OCI-LY1 (cell line): ENCODE data around the gene CTNNBL1.

Source experiments
- H2AFZ ChIP-seq: fragments of 200-600 bp; sonication (generic), shearing (Covaris generic); 2 replicates; pipeline ENCODE4 v1.6.0; 2014; ENCODE audit warnings: antibody characterized with exemption, mild to moderate bottlenecking, low read length
- H3F3A ChIP-seq: fragments of 200-600 bp; sonication (generic), shearing (Covaris generic); 2 replicates; pipeline ENCODE4 v1.6.0; 2014; ENCODE audit warnings: mild to moderate bottlenecking, antibody characterized with exemption, low read length, moderate library complexity; ENCODE audit not compliant: insufficient read depth
- H3K27ac ChIP-seq: fragments of 200-600 bp; sonication (generic); 2 replicates; pipeline ENCODE4 v1.5.1; 2014; ENCODE audit warnings: low read length, mixed run types, mild to moderate bottlenecking, low read depth; ENCODE audit not compliant: poor library complexity, severe bottlenecking
- H3K27me3 ChIP-seq: fragments of 200-600 bp; sonication (generic); 2 replicates; pipeline ENCODE4 v1.6.0; 2014; ENCODE audit warnings: antibody characterized with exemption, mild to moderate bottlenecking, low read length, moderate library complexity; ENCODE audit not compliant: insufficient read depth
- H3K36me3 ChIP-seq: fragments of 200-600 bp; sonication (generic); 2 replicates; pipeline ENCODE4 v1.6.1; 2014; ENCODE audit warnings: mild to moderate bottlenecking, antibody characterized with exemption, low read length, moderate library complexity, mixed read lengths; ENCODE audit not compliant: insufficient read depth
- H3K4me1 ChIP-seq: fragments of 200-600 bp; sonication (generic); 2 replicates; pipeline ENCODE4 v1.5.1; 2014; ENCODE audit warnings: mild to moderate bottlenecking, low read length, moderate library complexity; ENCODE audit not compliant: insufficient read depth, severe bottlenecking
- H3K4me2 ChIP-seq: fragments of 200-600 bp; sonication (generic), shearing (Covaris generic); 2 replicates; pipeline ENCODE4 v1.6.1; 2014; ENCODE audit warnings: low read length
- H3K4me3 ChIP-seq: fragments of 200-600 bp; sonication (generic); 2 replicates; pipeline ENCODE4 v1.5.1; 2014; ENCODE audit warnings: low read length, low read depth, mild to moderate bottlenecking, mixed read lengths; ENCODE audit not compliant: poor library complexity, severe bottlenecking
- H3K79me2 ChIP-seq: fragments of 200-600 bp; shearing (Covaris generic); 2 replicates; pipeline ENCODE4 v1.6.1; 2016; ENCODE audit warnings: mixed run types, low read length, mixed read lengths; ENCODE audit not compliant: insufficient read depth
- H3K9ac ChIP-seq: fragments of 200-600 bp; sonication (generic), shearing (Covaris generic); 2 replicates; pipeline ENCODE4 v1.6.1; 2014; ENCODE audit warnings: mild to moderate bottlenecking, low read length, mixed read lengths
- H3K9me2 ChIP-seq: fragments of 200-600 bp; sonication (generic), shearing (Covaris generic); 2 replicates; pipeline ENCODE4 v1.6.1; 2014; ENCODE audit warnings: low read depth, mild to moderate bottlenecking, low read length, mixed read lengths
- H3K9me3 ChIP-seq: fragments of 200-600 bp; shearing (Covaris generic); 2 replicates; pipeline ENCODE4 v1.6.1; 2014; ENCODE audit warnings: low read length, mixed read lengths
- H4K20me1 ChIP-seq: fragments of 200-600 bp; sonication (generic), shearing (Covaris generic); 2 replicates; pipeline ENCODE4 v1.6.0; 2016; ENCODE audit warnings: mild to moderate bottlenecking, low read length; ENCODE audit not compliant: insufficient read depth
- EZH2 ChIP-seq: fragments of 200-600 bp; sonication (generic), shearing (Covaris generic); IDR thresholded peaks from 2 replicates; pipeline ENCODE4 v1.8.0; 2017; ENCODE audit warnings: borderline replicate concordance, mixed run types, mild to moderate bottlenecking, antibody characterized with exemption, low read length, moderate library complexity, mixed read lengths
- TF ChIP-seq, protein P1 (sequence below): fragments of 200-600 bp; sonication (generic), shearing (Covaris generic); IDR thresholded peaks from 2 replicates; pipeline ENCODE4 v1.5.1; 2017; ENCODE audit warnings: mild to moderate bottlenecking, antibody characterized with exemption, low read length, moderate library complexity, mixed read lengths

The CTNNBL1 gene

GRCh38 chr20:37742131-37742530, 48.3 kb downstream of the CTNNBL1 start:
- TF ChIP-seq, protein P1, sequence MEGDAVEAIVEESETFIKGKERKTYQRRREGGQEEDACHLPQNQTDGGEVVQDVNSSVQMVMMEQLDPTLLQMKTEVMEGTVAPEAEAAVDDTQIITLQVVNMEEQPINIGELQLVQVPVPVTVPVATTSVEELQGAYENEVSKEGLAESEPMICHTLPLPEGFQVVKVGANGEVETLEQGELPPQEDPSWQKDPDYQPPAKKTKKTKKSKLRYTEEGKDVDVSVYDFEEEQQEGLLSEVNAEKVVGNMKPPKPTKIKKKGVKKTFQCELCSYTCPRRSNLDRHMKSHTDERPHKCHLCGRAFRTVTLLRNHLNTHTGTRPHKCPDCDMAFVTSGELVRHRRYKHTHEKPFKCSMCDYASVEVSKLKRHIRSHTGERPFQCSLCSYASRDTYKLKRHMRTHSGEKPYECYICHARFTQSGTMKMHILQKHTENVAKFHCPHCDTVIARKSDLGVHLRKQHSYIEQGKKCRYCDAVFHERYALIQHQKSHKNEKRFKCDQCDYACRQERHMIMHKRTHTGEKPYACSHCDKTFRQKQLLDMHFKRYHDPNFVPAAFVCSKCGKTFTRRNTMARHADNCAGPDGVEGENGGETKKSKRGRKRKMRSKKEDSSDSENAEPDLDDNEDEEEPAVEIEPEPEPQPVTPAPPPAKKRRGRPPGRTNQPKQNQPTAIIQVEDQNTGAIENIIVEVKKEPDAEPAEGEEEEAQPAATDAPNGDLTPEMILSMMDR, result no peak
- TF ChIP-seq EZH2, result no peak
- Histone ChIP-seq H3K79me2 (no peaks in the 10 kb centered on the region), H3K9ac (no peak overlapping the region), H3F3A (no peaks in the 10 kb centered on the region), H3K27ac (no peak overlapping the region), H3K36me3 (peaks cover 37% of the 10 kb centered on the region), H3K27me3 (no peaks in the 10 kb centered on the region), H3K4me2 (no peak overlapping the region), H3K9me3 (no peaks in the 10 kb centered on the region), H4K20me1 (no peaks in the 10 kb centered on the region), H3K4me1 (peaks cover 29% of the 10 kb centered on the region), H3K9me2 (no peaks in the 10 kb centered on the region), H3K4me3 (no peak overlapping the region), H2AFZ (no peak overlapping the region)

DNA sequence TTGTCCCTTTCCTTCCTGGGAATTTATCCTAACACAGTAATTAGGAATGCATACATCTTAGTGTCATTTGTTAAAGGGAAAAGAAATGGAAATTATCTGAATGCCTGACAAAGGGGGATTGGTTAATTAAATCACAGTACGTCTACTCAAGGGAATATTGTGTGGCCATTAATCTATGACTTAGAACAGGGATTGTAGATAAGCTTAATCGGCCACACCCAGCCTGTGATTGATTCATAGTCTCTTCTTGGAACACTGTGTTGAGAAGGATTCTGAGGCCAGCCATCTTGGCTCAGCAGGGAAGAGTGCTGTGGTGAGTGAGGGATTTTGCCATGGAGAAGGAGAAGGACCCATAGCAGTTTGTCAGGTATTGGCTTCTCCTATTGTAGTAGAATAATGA, 50.5 kb downstream of the CTNNBL1 start:
- Histone ChIP-seq H2AFZ (no peak overlapping the region), H3K9me3 (no peaks in the 10 kb centered on the region), H3K27me3 (no peaks in the 10 kb centered on the region), H3F3A (no peaks in the 10 kb centered on the region), H4K20me1 (no peaks in the 10 kb centered on the region), H3K9me2 (no peaks in the 10 kb centered on the region), H3K4me2 (no peak overlapping the region), H3K4me1 (peaks cover 21% of the 10 kb centered on the region), H3K9ac (no peak overlapping the region), H3K27ac (no peak overlapping the region), H3K4me3 (no peak overlapping the region), H3K36me3 (peaks cover 31% of the 10 kb centered on the region), H3K79me2 (no peaks in the 10 kb centered on the region)
- TF ChIP-seq, protein P1, result no peak
- no peak for TF ChIP-seq EZH2

- peak overlapping the region; percentile 25 for H3K27ac ChIP-seq
- no peaks in the 10 kb centered on the region for H3F3A ChIP-seq
- no peak overlapping the region for H3K4me3 ChIP-seq
- no peak overlapping the region for H2AFZ ChIP-seq
- no peaks in the 10 kb centered on the region for H3K79me2 ChIP-seq
- TF ChIP-seq, protein P1, result no peak
- TF ChIP-seq EZH2, result no peak
- H3K9me2 ChIP-seq, result no peaks in the 10 kb centered on the region
- no peak overlapping the region for H3K9ac ChIP-seq
- H3K36me3 ChIP-seq, result peaks cover 24% of the 10 kb centered on the region
- H3K4me1 ChIP-seq, result peaks cover 33% of the 10 kb centered on the region
- no peak overlapping the region; the same call in 1 of the 2 replicates for H3K4me2 ChIP-seq
- no peaks in the 10 kb centered on the region for H3K27me3 ChIP-seq
- H3K9me3 ChIP-seq, result no peaks in the 10 kb centered on the region
- H4K20me1 ChIP-seq, result no peaks in the 10 kb centered on the region
These were observed 51.7 kb downstream of the CTNNBL1 start for GRCh38 chr20:37745553-37745952.
